ENCODE results near the gene SON.

The SON gene

GRCh38 chr21:33510826-33511225 is 32.0 kb upstream of the SON start:
- H3K4me3 ChIP-seq (replicated peaks; ENCODE audit: low read depth, low read length), result no peak overlapping the region
- no peak for DNase-seq (ENCODE audit: extremely low read depth, low read depth)
- no peak for TF ChIP-seq CTCF (IDR thresholded peaks at IDR 0.05; ENCODE audit: low read depth, low read length, missing control alignments)

DNA sequence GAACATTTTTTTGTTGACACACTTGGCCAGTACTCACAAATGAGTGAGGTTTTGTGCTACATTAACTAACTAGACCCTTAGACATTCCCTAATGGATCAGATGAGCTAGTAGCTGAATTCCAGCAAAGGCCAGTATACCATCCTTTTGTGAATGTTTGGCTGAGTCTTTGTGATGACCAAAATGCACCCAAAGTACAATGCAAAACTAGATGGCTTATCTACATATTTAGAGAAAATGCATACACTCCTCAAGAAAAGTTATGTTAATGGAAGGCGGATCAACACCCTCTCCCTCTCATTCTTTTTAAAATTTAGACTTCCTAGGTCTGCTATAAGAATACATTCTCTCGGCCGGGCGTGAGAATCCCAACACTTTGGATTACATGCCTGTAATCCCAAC is 31.2 kb upstream of the SON start:
- no peak for DNase-seq (ENCODE audit: extremely low read depth, low read depth)
- no peak overlapping the region for H3K4me3 ChIP-seq (replicated peaks; ENCODE audit: low read depth, low read length)
- no peak for TF ChIP-seq CTCF (IDR thresholded peaks at IDR 0.05; ENCODE audit: low read depth, low read length, missing control alignments)

- no peak for DNase-seq (ENCODE audit: extremely low read depth, low read depth)
- no peak overlapping the region for H3K4me3 ChIP-seq (replicated peaks; ENCODE audit: low read depth, low read length)
- no peak for TF ChIP-seq CTCF (IDR thresholded peaks at IDR 0.05; ENCODE audit: low read depth, low read length, missing control alignments)
Observed at GRCh38 chr21:33512481-33512880, 30.4 kb upstream of the SON start.

DNA sequence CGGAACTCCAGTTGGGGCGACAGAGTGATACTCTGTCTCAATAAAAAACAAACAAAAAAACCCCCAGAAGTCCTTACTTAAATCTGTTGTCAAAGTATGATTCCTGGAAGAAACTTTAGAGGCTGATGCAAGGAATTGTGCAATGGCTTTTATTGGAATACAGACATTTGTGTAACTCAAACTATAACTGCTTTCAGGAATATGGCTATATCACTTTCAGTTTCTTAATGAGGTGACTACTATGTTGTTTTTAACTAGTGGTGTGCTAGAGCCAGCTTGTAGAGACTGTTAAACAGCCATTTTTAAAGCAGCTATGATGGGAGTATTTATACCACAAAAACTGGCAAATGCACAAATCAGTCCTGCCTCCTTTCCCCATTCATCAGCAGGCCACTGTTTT is 28.6 kb upstream of the SON start:
- no peak overlapping the region for H3K4me3 ChIP-seq (replicated peaks; ENCODE audit: low read depth, low read length)
- TF ChIP-seq CTCF (IDR thresholded peaks at IDR 0.05; ENCODE audit: low read depth, low read length, missing control alignments), result no peak
- DNase-seq (ENCODE audit: extremely low read depth, low read depth), result no peak

DNA sequence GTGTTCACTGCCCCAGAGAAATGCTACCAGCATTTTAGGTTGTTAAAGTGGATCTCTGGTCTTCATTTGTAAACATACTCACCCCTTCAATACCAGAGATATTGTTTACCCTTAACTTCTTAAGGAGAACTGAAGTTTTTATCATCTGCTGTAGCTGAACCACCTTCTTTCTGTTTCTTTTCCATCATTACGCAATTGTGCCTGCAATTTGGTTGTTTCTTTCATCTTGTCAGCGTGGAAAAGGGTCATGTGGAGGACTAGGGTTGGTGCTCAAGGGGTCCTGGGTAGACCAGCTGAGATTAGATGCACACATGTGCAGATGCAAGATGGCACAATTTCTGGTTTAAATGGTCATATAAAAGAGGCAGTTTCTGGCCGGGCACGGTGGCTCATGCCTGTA is 23.9 kb upstream of the SON start:
- no peak overlapping the region for H3K4me3 ChIP-seq (replicated peaks; ENCODE audit: low read depth, low read length)
- TF ChIP-seq CTCF (IDR thresholded peaks at IDR 0.05; ENCODE audit: low read depth, low read length, missing control alignments), result no peak
- no peak for DNase-seq (ENCODE audit: extremely low read depth, low read depth)

DNA sequence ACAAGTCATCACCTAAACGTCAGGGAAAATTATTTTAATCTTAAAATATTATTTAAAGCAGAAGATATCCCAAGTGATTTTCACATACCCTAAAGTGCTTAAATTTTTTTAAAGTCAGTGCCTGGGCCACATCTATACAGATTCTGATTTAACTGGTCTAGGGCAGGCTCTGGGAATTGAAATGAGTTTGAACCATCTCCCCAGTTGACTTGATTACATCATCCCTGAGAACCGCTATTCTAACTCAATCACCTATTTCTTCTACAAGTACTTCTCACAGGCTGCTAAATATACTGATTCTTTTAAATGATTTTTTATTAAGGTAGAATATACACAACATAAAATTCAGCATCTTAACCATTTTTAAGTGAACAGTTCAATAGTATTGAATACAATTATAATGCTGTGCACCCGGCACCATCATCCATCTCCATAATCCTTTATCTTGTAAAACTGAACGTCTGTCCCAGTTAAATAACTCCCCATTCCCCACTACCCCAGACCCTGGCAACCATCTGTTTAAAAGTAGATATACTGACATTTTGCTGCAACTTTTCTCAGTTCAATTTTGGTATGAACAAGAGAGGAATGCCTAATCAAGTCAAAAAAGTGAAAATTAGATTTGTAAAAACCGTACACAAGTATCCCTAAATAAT is 20.4 kb upstream of the SON start:
- no peak overlapping the region for H3K4me3 ChIP-seq (replicated peaks; ENCODE audit: low read depth, low read length)
- DNase-seq (ENCODE audit: extremely low read depth, low read depth), result no peak
- TF ChIP-seq CTCF (IDR thresholded peaks at IDR 0.05; ENCODE audit: low read depth, low read length, missing control alignments), result no peak

GRCh38 chr21:33522953-33523349 is 19.9 kb upstream of the SON start:
- DNase-seq (ENCODE audit: extremely low read depth, low read depth), result no peak
- no peak for TF ChIP-seq CTCF (IDR thresholded peaks at IDR 0.05; ENCODE audit: low read depth, low read length, missing control alignments)
- no peak overlapping the region for H3K4me3 ChIP-seq (replicated peaks; ENCODE audit: low read depth, low read length)

Measured in HFF-Myc (cell line).